Mammary epithelial cell (primary cell): ENCODE data around the gene TTC12.

Experiments used
- EZH2 ChIP-seq: IDR thresholded peaks from 2 replicates; pipeline ENCODE4 v1.6.1; 2012; ENCODE audit warnings: low read length, inconsistent platforms, borderline replicate concordance
- TF ChIP-seq, protein P1 (sequence below), 2 donors: IDR thresholded peaks in 1 of 2; conservative IDR thresholded peaks in 1 of 2; 2 replicates each; pipeline ENCODE4 v1.5.1; 2011 to 2012; ENCODE audit warnings: inconsistent platforms in 2 of 2, low read length in 2 of 2, mild to moderate bottlenecking in 2 of 2, control low read depth in 1 of 2, low read depth in 1 of 2; ENCODE audit not compliant: insufficient read depth in 1 of 2; ENCODE audit errors: extremely low read depth in 1 of 2

DNA sequence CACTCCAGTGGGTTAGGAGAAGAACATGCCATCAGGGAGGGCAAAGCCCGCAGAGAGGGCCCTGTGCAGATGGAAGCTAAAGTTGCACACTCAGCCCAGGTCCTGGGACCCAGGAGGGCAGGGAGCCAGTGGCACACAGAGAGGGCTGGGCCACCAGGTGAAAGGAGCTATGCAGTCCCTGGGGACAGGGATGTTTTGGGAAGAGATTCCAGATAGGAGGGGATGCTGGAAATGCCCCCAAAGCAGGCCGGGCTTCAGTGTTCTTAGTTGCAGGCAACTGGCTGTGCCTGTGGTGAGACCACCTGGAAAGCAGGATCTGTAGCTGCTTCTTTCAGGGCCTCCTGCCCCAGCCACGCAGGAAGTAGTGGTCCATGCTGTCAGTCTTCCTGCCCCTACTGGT lies 92.8 kb downstream of the TTC12 start:
- TF ChIP-seq, protein P1, sequence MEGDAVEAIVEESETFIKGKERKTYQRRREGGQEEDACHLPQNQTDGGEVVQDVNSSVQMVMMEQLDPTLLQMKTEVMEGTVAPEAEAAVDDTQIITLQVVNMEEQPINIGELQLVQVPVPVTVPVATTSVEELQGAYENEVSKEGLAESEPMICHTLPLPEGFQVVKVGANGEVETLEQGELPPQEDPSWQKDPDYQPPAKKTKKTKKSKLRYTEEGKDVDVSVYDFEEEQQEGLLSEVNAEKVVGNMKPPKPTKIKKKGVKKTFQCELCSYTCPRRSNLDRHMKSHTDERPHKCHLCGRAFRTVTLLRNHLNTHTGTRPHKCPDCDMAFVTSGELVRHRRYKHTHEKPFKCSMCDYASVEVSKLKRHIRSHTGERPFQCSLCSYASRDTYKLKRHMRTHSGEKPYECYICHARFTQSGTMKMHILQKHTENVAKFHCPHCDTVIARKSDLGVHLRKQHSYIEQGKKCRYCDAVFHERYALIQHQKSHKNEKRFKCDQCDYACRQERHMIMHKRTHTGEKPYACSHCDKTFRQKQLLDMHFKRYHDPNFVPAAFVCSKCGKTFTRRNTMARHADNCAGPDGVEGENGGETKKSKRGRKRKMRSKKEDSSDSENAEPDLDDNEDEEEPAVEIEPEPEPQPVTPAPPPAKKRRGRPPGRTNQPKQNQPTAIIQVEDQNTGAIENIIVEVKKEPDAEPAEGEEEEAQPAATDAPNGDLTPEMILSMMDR (conservative IDR thresholded peaks at IDR 0.05 in 1 of 2, IDR thresholded peaks at IDR 0.05 in 1 of 2; ENCODE audit: extremely low read depth in 1 of 2, insufficient read depth in 1 of 2, low read depth in 1 of 2, low read length in 2 of 2), result no peak
- no peak for TF ChIP-seq EZH2
